NCI-H2171 (cell line): ENCODE measurements around the gene OSBPL1A.

ENCODE experiments used
- DNase-seq: peaks from one replicate; lab custom pipeline; 2025; lab: John Stamatoyannopoulos, UW

Gene OSBPL1A

GRCh38 chr18:24397694-24398368 is at the start of gene OSBPL1A:
Gene OSBPL1A, minus strand, starts transcription at chr18:24397824. Its CDS starts 20,291 bp downstream, at chr18:24377533.
- DNase-seq, result peak; percentile 97

GRCh38 chr18:24446953-24447538 is 49.4 kb upstream of the OSBPL1A start:
- peak; percentile 45 for DNase-seq

GRCh38 chr18:24446453-24446852 is 48.8 kb upstream of the OSBPL1A start:
- no peak for DNase-seq

- DNase-seq, result no peak
Measured at GRCh38 chr18:24443870-24444269, 46.2 kb upstream of the OSBPL1A start.

GRCh38 chr18:24436939-24437338 is 39.3 kb upstream of the OSBPL1A start:
- DNase-seq, result no peak

- DNase-seq, result no peak
Measured at GRCh38 chr18:24432618-24433017, 35.0 kb upstream of the OSBPL1A start.

GRCh38 chr18:24429188-24429587 is 31.6 kb upstream of the OSBPL1A start:
- no peak for DNase-seq

- no peak for DNase-seq
Measured at GRCh38 chr18:24428709-24429108, 31.1 kb upstream of the OSBPL1A start.

GRCh38 chr18:24427484-24427883 is 29.9 kb upstream of the OSBPL1A start:
- no peak for DNase-seq

- peak; percentile 90 for DNase-seq
Measured at GRCh38 chr18:24426398-24427294, 29.0 kb upstream of the OSBPL1A start, which contains the start of gene IMPACT. Gene IMPACT, plus strand, starts transcription at chr18:24426670. Its CDS starts 87 bp downstream, at chr18:24426757.

- DNase-seq, result no peak
Measured at GRCh38 chr18:24426073-24426397, 28.4 kb upstream of the OSBPL1A start.

GRCh38 chr18:24421831-24422230 is 24.2 kb upstream of the OSBPL1A start:
- DNase-seq, result no peak

- no peak for DNase-seq
Measured at GRCh38 chr18:24420551-24420950, 22.9 kb upstream of the OSBPL1A start.

GRCh38 chr18:24417480-24417879 is 19.9 kb upstream of the OSBPL1A start:
- DNase-seq, result no peak

GRCh38 chr18:24414349-24415003 is 16.9 kb upstream of the OSBPL1A start:
- no peak for DNase-seq

GRCh38 chr18:24413148-24413547 is 15.5 kb upstream of the OSBPL1A start:
- no peak for DNase-seq

- no peak for DNase-seq
Measured at GRCh38 chr18:24408496-24408895, 10.9 kb upstream of the OSBPL1A start.

- DNase-seq, result no peak
Measured at GRCh38 chr18:24404591-24404990, 7.0 kb upstream of the OSBPL1A start.

- DNase-seq, result no peak
Measured at GRCh38 chr18:24403076-24403475, 5.5 kb upstream of the OSBPL1A start.

GRCh38 chr18:24402209-24402785 is 4.7 kb upstream of the OSBPL1A start:
- DNase-seq, result no peak

- DNase-seq, result no peak
Measured at GRCh38 chr18:24400587-24400986, 3.0 kb upstream of the OSBPL1A start.

- DNase-seq, result no peak
Measured at GRCh38 chr18:24398540-24398939, 916 bp upstream of the OSBPL1A start.
